Measurements from ENCODE around the gene KXD1.

KXD1 gene

DNA sequence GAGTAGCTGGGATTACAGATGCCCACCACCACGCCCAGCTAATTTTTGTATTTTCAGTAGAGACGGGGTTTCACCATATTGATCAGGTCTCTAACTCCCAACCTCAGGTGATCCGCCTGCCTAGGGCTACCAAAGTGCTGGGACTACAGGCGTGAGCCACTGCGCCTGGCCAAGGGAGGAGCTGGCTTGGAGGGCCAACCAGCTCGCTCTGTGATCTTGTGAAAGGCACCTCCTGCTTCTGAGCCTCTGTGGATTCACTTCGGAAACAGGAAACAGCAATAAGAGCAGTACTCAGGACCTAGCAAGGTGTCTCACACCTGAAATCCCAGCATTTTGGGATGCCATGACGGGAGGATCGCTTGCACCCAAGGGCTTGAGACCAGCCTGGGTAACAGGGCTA, 33.8 kb upstream of the KXD1 start:
- TF ChIP-seq, protein P1, sequence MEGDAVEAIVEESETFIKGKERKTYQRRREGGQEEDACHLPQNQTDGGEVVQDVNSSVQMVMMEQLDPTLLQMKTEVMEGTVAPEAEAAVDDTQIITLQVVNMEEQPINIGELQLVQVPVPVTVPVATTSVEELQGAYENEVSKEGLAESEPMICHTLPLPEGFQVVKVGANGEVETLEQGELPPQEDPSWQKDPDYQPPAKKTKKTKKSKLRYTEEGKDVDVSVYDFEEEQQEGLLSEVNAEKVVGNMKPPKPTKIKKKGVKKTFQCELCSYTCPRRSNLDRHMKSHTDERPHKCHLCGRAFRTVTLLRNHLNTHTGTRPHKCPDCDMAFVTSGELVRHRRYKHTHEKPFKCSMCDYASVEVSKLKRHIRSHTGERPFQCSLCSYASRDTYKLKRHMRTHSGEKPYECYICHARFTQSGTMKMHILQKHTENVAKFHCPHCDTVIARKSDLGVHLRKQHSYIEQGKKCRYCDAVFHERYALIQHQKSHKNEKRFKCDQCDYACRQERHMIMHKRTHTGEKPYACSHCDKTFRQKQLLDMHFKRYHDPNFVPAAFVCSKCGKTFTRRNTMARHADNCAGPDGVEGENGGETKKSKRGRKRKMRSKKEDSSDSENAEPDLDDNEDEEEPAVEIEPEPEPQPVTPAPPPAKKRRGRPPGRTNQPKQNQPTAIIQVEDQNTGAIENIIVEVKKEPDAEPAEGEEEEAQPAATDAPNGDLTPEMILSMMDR (IDR thresholded peaks at IDR 0.05; ENCODE audit: borderline replicate concordance, insufficient read depth, low read depth, low read length) = no peak
- H3K4me3 ChIP-seq (ENCODE audit: low read depth, low read length) = no peak overlapping the region

DNA sequence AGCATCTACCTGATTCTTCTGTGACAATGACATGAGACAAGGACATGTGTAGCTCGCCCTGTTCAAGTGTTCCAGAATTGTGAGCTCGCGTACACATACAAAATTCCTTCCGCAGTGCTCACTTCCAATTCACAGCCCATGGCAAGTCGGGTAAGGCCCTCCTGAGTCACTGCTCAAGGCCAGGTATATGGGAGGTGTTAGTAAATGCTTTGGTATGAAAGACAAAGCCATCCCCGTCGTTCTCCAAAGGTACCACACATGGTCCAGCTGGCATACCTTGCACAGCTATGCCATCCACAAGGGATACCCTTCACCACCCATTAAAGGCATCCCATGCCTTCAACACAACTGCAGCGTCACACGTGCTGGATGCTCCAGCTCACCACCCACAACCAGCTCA, 31.4 kb upstream of the KXD1 start:
- H3K4me3 ChIP-seq (ENCODE audit: low read depth, low read length) = no peak overlapping the region
- TF ChIP-seq, protein P1 (IDR thresholded peaks at IDR 0.05; ENCODE audit: borderline replicate concordance, insufficient read depth, low read depth, low read length) = no peak

DNA sequence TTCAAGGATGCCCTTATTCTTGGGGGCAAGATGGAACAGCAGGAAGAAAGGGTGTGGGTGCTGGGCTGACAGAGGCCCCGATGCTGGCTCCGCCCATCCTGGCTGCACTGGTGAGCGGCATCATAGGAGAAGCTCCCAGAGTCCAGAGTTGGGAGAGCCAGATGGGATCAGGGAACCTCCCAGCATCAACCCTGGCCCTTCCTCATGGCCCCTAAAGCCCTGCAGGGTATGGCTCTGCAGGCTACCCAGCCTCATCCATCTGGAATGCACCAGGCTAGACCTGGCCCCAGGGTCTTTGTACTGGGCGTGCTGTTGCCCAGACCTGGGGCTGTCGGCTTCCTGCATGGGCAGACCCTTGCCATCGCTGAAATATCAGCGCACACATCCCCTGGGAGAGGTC, 27.9 kb upstream of the KXD1 start:
- TF ChIP-seq, protein P1 (IDR thresholded peaks at IDR 0.05; ENCODE audit: borderline replicate concordance, insufficient read depth, low read depth, low read length) = no peak
- no peak overlapping the region for H3K4me3 ChIP-seq (ENCODE audit: low read depth, low read length)

DNA sequence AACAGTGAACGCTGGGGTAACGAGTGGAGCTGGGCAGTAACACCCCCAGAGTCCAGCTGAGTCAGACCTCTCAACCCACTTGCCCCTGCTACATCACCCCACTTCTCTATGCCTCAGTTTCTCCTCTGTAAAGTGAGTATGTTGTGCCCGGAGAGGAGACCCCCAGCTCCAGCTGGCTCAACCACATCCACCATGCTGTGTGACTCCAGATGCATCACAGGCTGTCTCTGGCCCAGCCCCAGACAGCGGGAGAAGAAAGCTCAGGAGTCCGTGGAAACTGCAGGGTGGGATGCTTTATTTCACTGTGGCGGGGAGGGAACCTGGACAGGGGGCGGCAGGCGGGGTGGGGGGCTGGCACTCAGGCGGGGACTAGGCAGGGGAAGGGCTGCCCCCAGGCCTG, 26.2 kb upstream of the KXD1 start:
- TF ChIP-seq, protein P1 (IDR thresholded peaks at IDR 0.05; ENCODE audit: borderline replicate concordance, insufficient read depth, low read depth, low read length) = no peak
- no peak overlapping the region for H3K4me3 ChIP-seq (ENCODE audit: low read depth, low read length)

DNA sequence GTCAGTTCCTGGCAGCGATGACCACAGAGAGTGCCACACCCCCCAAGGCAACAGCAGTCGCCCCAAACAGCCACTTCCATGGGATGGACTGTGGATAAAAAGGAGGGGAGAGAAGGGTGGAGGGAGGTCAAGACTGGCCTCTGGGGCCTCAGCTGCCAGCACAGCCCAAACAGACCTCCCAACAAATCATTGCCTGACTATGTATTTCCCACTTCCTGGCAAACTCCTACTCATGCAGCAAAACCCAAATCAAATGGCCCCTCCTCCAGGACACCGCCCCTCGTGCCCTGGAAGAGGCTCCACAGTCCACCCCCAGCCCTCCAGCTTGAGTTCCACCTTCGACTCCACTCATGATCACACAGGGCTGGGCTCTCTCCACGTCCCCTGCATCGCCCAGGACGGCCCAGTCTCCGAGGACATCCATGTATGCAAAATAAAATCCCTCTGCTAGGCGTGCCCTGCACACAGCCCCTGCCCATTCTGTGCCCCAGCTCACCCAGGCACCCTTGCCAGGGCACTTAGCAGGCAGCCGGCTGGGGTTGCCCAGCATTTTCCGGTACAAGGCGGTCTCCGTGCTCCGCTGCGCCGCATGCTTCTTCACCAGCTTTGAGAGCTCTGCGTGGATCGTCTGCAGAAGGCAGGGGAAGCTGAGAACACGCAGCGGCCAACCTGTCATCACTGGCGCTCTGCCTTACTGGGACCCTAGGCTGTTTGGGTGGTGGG, 25.3 kb upstream of the KXD1 start:
- TF ChIP-seq, protein P1 (IDR thresholded peaks at IDR 0.05; ENCODE audit: borderline replicate concordance, insufficient read depth, low read depth, low read length) = no peak

DNA sequence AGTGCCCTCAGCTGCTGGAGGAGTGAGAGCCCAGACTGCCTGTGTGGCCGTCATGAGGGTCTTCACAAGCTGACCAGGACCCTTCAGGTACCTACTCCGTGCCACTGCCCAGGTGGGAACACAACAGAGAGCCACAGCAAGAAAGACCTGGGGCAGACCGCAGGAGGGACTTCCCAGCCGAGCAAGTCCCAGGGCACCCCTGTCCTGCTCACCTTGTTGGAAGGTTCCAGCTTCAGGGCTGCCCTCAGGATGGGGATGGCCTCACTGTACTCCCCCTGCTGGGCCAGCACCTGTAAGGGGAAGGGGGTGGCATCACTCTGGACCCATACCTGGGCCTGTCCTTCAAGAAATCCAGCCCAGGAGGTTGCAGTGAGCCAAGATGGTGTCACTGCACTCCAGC, 24.6 kb upstream of the KXD1 start:
- H3K4me3 ChIP-seq (ENCODE audit: low read depth, low read length) = no peak overlapping the region
- TF ChIP-seq, protein P1 (IDR thresholded peaks at IDR 0.05; ENCODE audit: borderline replicate concordance, insufficient read depth, low read depth, low read length) = no peak

More for the DNA sequence above, 25.3 kb upstream of the KXD1 start:
- H3K4me3 ChIP-seq (ENCODE audit: low read depth, low read length) = no peak overlapping the region

DNA sequence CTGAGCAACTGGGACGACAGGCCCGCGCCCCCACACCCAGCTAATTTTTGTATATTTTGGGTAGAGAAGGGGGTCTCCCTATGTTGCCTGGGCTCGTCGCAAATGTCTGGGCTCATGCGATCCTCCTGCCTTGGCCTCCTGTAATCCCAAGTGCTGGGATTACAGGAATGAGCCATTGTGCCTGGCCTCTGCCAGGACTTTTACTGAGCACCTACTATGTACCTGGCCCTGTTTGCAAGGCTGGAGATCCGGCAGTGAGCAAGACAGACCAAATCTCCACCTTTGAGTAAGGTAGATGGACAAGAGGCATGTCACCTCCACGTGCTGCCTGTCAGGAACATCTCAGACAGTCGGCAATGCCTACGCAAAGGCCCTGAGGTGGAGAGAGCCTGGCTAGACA, 21.2 kb upstream of the KXD1 start:
- TF ChIP-seq, protein P1 (IDR thresholded peaks at IDR 0.05; ENCODE audit: borderline replicate concordance, insufficient read depth, low read depth, low read length) = no peak
- no peak overlapping the region for H3K4me3 ChIP-seq (ENCODE audit: low read depth, low read length)
